ENCODE results near the gene IGFBP4.
"Not testable (repeated sequence)": the region's sequence is repeated elsewhere in the genome, so short reads cannot be mapped to it uniquely, and the experiment has no call there.

DNA sequence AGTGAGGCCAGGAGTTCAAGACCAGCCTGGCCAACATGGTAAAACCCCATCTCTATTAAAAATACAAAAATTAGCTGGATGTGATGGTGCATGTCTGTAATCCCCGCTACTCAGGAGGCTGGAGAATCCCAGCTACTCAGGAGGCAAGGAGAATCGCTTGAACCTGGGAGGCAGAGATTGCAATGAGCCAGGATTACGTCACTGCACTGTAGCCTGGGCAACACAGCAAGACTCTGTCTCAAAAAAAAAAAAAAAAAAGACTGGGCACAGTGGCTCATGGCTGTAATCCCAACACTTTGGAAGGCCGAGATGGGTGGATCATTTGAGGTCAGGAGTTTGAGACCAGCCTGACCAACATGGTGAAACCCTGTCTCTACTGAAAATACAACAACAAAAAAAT, 33.7 kb upstream of the IGFBP4 start:
- TF ChIP-seq, protein P1, sequence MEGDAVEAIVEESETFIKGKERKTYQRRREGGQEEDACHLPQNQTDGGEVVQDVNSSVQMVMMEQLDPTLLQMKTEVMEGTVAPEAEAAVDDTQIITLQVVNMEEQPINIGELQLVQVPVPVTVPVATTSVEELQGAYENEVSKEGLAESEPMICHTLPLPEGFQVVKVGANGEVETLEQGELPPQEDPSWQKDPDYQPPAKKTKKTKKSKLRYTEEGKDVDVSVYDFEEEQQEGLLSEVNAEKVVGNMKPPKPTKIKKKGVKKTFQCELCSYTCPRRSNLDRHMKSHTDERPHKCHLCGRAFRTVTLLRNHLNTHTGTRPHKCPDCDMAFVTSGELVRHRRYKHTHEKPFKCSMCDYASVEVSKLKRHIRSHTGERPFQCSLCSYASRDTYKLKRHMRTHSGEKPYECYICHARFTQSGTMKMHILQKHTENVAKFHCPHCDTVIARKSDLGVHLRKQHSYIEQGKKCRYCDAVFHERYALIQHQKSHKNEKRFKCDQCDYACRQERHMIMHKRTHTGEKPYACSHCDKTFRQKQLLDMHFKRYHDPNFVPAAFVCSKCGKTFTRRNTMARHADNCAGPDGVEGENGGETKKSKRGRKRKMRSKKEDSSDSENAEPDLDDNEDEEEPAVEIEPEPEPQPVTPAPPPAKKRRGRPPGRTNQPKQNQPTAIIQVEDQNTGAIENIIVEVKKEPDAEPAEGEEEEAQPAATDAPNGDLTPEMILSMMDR (IDR thresholded peaks at IDR 0.05): not testable (repeated sequence)
- TF ChIP-seq POLR2AphosphoS5 (IDR thresholded peaks at IDR 0.05): not testable (repeated sequence)
